Neural cell (in vitro differentiated cells): ENCODE results near the gene HDAC1. TPM values are rescaled to one million over a fixed set of nuclear protein-coding genes. Genes with fewer than 3 reads are reported as not detected.
"Not testable (repeated sequence)": the region's sequence is repeated elsewhere in the genome, so short reads cannot be mapped to it uniquely, and the experiment has no call there.

Experiments used
- H2AFZ ChIP-seq: fragments of 200-600, 300-800 bp; sonication (generic), shearing (Covaris generic); 2 replicates; pipeline ENCODE4 v1.6.0; 2014; ENCODE audit warnings: low read depth, mild to moderate bottlenecking, antibody characterized with exemption, low read length, moderate library complexity
- H3F3A ChIP-seq: fragments of 200-600 bp; shearing (Covaris generic); 2 replicates; pipeline ENCODE4 v1.6.1; 2016; ENCODE audit warnings: mild to moderate bottlenecking, moderate library complexity, mixed read lengths, antibody characterized with exemption, low read length; ENCODE audit not compliant: insufficient read depth, poor library complexity, severe bottlenecking
- H3K27ac ChIP-seq: fragments of 200-600, 300-800 bp; sonication (generic), shearing (Covaris generic); 2 replicates; pipeline ENCODE4 v1.5.1; 2014; ENCODE audit warnings: mild to moderate bottlenecking, low read length, moderate library complexity
- H3K27me3 ChIP-seq: fragments of 300-800, 200-600 bp; sonication (generic), shearing (Covaris generic); 2 replicates; pipeline ENCODE4 v1.6.0; 2014; ENCODE audit warnings: mild to moderate bottlenecking, low read depth, low read length, moderate library complexity; ENCODE audit not compliant: insufficient read depth
- H3K36me3 ChIP-seq: fragments of 300-800, 200-600 bp; sonication (generic), shearing (Covaris generic); 2 replicates; pipeline ENCODE4 v1.5.1; 2014; ENCODE audit warnings: mild to moderate bottlenecking, antibody characterized with exemption, low read length, moderate library complexity; ENCODE audit not compliant: insufficient read depth
- H3K4me2 ChIP-seq: fragments of 300-800, 200-600 bp; sonication (generic), shearing (Covaris generic); 2 replicates; pipeline ENCODE4 v1.6.0; 2014; ENCODE audit warnings: mild to moderate bottlenecking, low read length
- H3K4me3 ChIP-seq: fragments of 300-800, 200-600 bp; sonication (generic), shearing (Covaris generic); 2 replicates; pipeline ENCODE4 v1.5.1; 2014; ENCODE audit warnings: mild to moderate bottlenecking, low read length, moderate library complexity
- H3K79me2 ChIP-seq: fragments of 200-600 bp; shearing (Covaris generic); replicated peaks from 2 replicates; pipeline ENCODE4 v1.6.0; 2014; ENCODE audit warnings: mild to moderate bottlenecking, low read length, moderate library complexity; ENCODE audit not compliant: insufficient read depth
- H3K9ac ChIP-seq: fragments of 300-800, 200-600 bp; sonication (generic), shearing (Covaris generic); 2 replicates; pipeline ENCODE4 v1.6.1; 2016; ENCODE audit warnings: mild to moderate bottlenecking, low read length, mixed read lengths
- H3K9me2 ChIP-seq: fragments of 200-600 bp; shearing (Covaris generic); 2 replicates; pipeline ENCODE4 v1.6.1; 2016; ENCODE audit warnings: mild to moderate bottlenecking, low read length, mixed read lengths; ENCODE audit not compliant: insufficient read depth
- H3K9me3 ChIP-seq: fragments of 200-600, 300-800 bp; sonication (generic), shearing (Covaris generic); 2 replicates; pipeline ENCODE4 v1.6.1; 2016; ENCODE audit warnings: mild to moderate bottlenecking, mixed run types, low read length, moderate library complexity, mixed read lengths
- H4K20me1 ChIP-seq: fragments of 200-600 bp; shearing (Covaris generic); 2 replicates; pipeline ENCODE4 v1.6.1; 2016; ENCODE audit warnings: mild to moderate bottlenecking, mixed run types; ENCODE audit not compliant: insufficient read depth
- CTCF ChIP-seq: fragments of 450-650 bp; IDR thresholded peaks from 2 replicates; pipeline ENCODE4 v1.5.1; 2014; ENCODE audit warnings: antibody characterized with exemption, mild to moderate bottlenecking, moderate library complexity; ENCODE audit not compliant: poor library complexity, severe bottlenecking
- EP300 ChIP-seq: fragments of 450-650 bp; conservative IDR thresholded peaks from 2 replicates; pipeline ENCODE4 v1.6.1; 2014; ENCODE audit warnings: antibody characterized with exemption, mild to moderate bottlenecking, moderate library complexity; ENCODE audit not compliant: poor library complexity, severe bottlenecking
- EZH2 ChIP-seq: fragments of 200-600, 300-800 bp; shearing (Covaris generic), sonication (generic); IDR thresholded peaks from 2 replicates; pipeline ENCODE4 v1.6.1; 2014; ENCODE audit warnings: antibody characterized with exemption, low read length, borderline replicate concordance, mild to moderate bottlenecking; ENCODE audit not compliant: insufficient read depth, poor library complexity, severe bottlenecking
- MXI1 ChIP-seq: fragments of 450-650 bp; conservative IDR thresholded peaks from 2 replicates; pipeline ENCODE4 v1.6.1; 2014; ENCODE audit warnings: antibody characterized with exemption, mild to moderate bottlenecking; ENCODE audit not compliant: poor library complexity, severe bottlenecking
- POLR2AphosphoS5 ChIP-seq: IDR thresholded peaks from 2 replicates; pipeline ENCODE4 v1.6.1; 2012
- RAD21 ChIP-seq: fragments of 450-650 bp; conservative IDR thresholded peaks from 2 replicates; pipeline ENCODE4 v1.6.1; 2014; ENCODE audit warnings: antibody characterized with exemption, mild to moderate bottlenecking, moderate library complexity
- REST ChIP-seq: IDR thresholded peaks from 2 replicates; pipeline ENCODE4 v1.6.1; 2012; ENCODE audit warnings: borderline replicate concordance
- SMC3 ChIP-seq: fragments of 450-650 bp; conservative IDR thresholded peaks from 2 replicates; pipeline ENCODE4 v1.6.1; 2014; ENCODE audit warnings: antibody characterized with exemption, mild to moderate bottlenecking, moderate library complexity; ENCODE audit not compliant: poor library complexity
- TAF1 ChIP-seq: IDR thresholded peaks from 2 replicates; pipeline ENCODE4 v1.6.1; 2012; ENCODE audit warnings: low read depth
- polyA plus RNA-seq: library from polyadenylated mRNA; depleted of rRNA; stranded (reverse); fragments of >200 nt; gene quantifications from 2 replicates; pipeline ENCODE4 v1.2.3, GENCODE V29; 2014

HDAC1 gene
- polyA plus RNA-seq, 1 donor from 2014 or later, result 60.8 TPM

GRCh38 chr1:32256473-32257226, 35.2 kb upstream of the HDAC1 start:
- no peaks in the 10 kb centered on the region for H4K20me1 ChIP-seq
- no peak for TF ChIP-seq RAD21
- TF ChIP-seq EZH2, result no peak
- no peak for TF ChIP-seq EP300
- no peak for TF ChIP-seq SMC3
- TF ChIP-seq POLR2AphosphoS5, result no peak
- no peak for TF ChIP-seq MXI1
- no peak for TF ChIP-seq CTCF
- no peak for TF ChIP-seq TAF1
- H3K9me2 ChIP-seq, result no peaks in the 10 kb centered on the region
- no peak overlapping the region for H3K9ac ChIP-seq
- no peak overlapping the region for H2AFZ ChIP-seq
- H3K79me2 ChIP-seq, result no peaks in the 10 kb centered on the region
- no peak overlapping the region for H3K4me3 ChIP-seq
- no peak overlapping the region for H3K27ac ChIP-seq
- no peaks in the 10 kb centered on the region for H3K27me3 ChIP-seq
- no peak overlapping the region for H3K4me2 ChIP-seq
- no peaks in the 10 kb centered on the region for H3K36me3 ChIP-seq
- no peaks in the 10 kb centered on the region for H3K9me3 ChIP-seq
- no peaks in the 10 kb centered on the region for H3F3A ChIP-seq

- TF ChIP-seq MXI1 (no peak), TAF1 (no peak), REST (no peak), EP300 (no peak), RAD21 (no peak), POLR2AphosphoS5 (no peak), SMC3 (no peak), EZH2 (no peak), CTCF (no peak)
- no peaks in the 10 kb centered on the region for H4K20me1 ChIP-seq
Measured at GRCh38 chr1:32257227-32257508, 34.7 kb upstream of the HDAC1 start.

GRCh38 chr1:32263236-32263593, 28.7 kb upstream of the HDAC1 start:
- H3K79me2 ChIP-seq, H3K4me3 ChIP-seq, H3K9me2 ChIP-seq, H3K9me3 ChIP-seq, H3K4me2 ChIP-seq, H3K9ac ChIP-seq, H3K27me3 ChIP-seq, H3F3A ChIP-seq, H2AFZ ChIP-seq, H3K27ac ChIP-seq, H4K20me1 ChIP-seq, H3K36me3 ChIP-seq: not testable (repeated sequence)

More at GRCh38 chr1:32257227-32257508, 34.7 kb upstream of the HDAC1 start:
- H3K36me3 ChIP-seq, result no peaks in the 10 kb centered on the region
- H3K4me2 ChIP-seq, result no peak overlapping the region
- H3K27ac ChIP-seq, result no peak overlapping the region
- H3F3A ChIP-seq, result no peaks in the 10 kb centered on the region
- H3K4me3 ChIP-seq, result no peak overlapping the region
- no peaks in the 10 kb centered on the region for H3K9me3 ChIP-seq
- H3K9me2 ChIP-seq, result no peaks in the 10 kb centered on the region
- no peaks in the 10 kb centered on the region for H3K27me3 ChIP-seq
- no peaks in the 10 kb centered on the region for H3K79me2 ChIP-seq
- H3K9ac ChIP-seq, result no peak overlapping the region
- H2AFZ ChIP-seq, result no peak overlapping the region
